ENCODE data around the gene RPS27L. TPM values are rescaled to one million over a fixed set of nuclear protein-coding genes. Genes with fewer than 3 reads are reported as not detected.

Gene RPS27L
- total and polyA plus RNA-seq, 4 donors: 69.6 to 176 (median 84.6) TPM

GRCh38 chr15:63197626-63198025, 40.3 kb upstream of the RPS27L start:
- no peaks in the 10 kb centered on the region for H3K27me3 ChIP-seq (ENCODE audit: control insufficient read depth in 3 of 3, insufficient read depth in 3 of 3, low read length in 2 of 3)

GRCh38 chr15:63196842-63197241, 39.6 kb upstream of the RPS27L start:
- Histone ChIP-seq H3K27ac (ENCODE audit: low read depth in 1 of 2, low read length in 1 of 2) (no peak overlapping the region), H3K27me3 (ENCODE audit: control insufficient read depth in 3 of 3, insufficient read depth in 3 of 3, low read length in 2 of 3) (no peaks in the 10 kb centered on the region), H3K9me3 (ENCODE audit: control insufficient read depth in 4 of 4, insufficient read depth in 3 of 4, low read length in 3 of 4) (no peaks in the 10 kb centered on the region), H3K4me1 (ENCODE audit: control insufficient read depth in 5 of 5, insufficient read depth in 5 of 5, low read length in 5 of 5) (peaks cover 3 to 81% (median 34%) of the 10 kb centered on the region in 5 donors), H3K9ac (ENCODE audit: insufficient read depth in 1 of 2, low read length in 2 of 2) (peak overlapping the region in 1 of 2 donors; percentile 29), H3K36me3 (ENCODE audit: control insufficient read depth in 4 of 4, insufficient read depth in 4 of 4, low read length in 4 of 4) (peaks cover 0 to 3% (median 0%) of the 10 kb centered on the region in 4 donors), H3K4me3 (no peak overlapping the region)
- DNase-seq (peak in 1 of 3 donors; percentile 40), ATAC-seq (ENCODE audit: insufficient read depth, low FRiP score) (no peak)
- no peak for TF ChIP-seq CTCF (IDR thresholded peaks at IDR 0.05; ENCODE audit: control extremely low read depth, extremely low read depth)
- 62 to 83% methylated on average over 1 of the region's 1 CpG for WGBS, 2 donors

More at GRCh38 chr15:63197626-63198025, 40.3 kb upstream of the RPS27L start:
- peak in 1 of 3 donors; percentile 30 for DNase-seq
- 87 to 90% methylated on average over 1 of the region's 1 CpG for WGBS, 2 donors
- no peak for ATAC-seq (ENCODE audit: insufficient read depth, low FRiP score)
- no peak overlapping the region for H3K4me3 ChIP-seq
- H3K27ac ChIP-seq (ENCODE audit: low read depth in 1 of 2, low read length in 1 of 2): peak overlapping the region in 1 of 2 donors; percentile 50
- H3K36me3 ChIP-seq (ENCODE audit: control insufficient read depth in 4 of 4, insufficient read depth in 4 of 4, low read length in 4 of 4): no peaks in the 10 kb centered on the region
- no peaks in the 10 kb centered on the region for H3K9me3 ChIP-seq (ENCODE audit: control insufficient read depth in 4 of 4, insufficient read depth in 3 of 4, low read length in 3 of 4)
- peaks cover 3 to 82% (median 28%) of the 10 kb centered on the region in 5 donors for H3K4me1 ChIP-seq (ENCODE audit: control insufficient read depth in 5 of 5, insufficient read depth in 5 of 5, low read length in 5 of 5)
- H3K9ac ChIP-seq (ENCODE audit: insufficient read depth in 1 of 2, low read length in 2 of 2): no peak overlapping the region
- no peak for TF ChIP-seq CTCF (IDR thresholded peaks at IDR 0.05; ENCODE audit: control extremely low read depth, extremely low read depth)

- Histone ChIP-seq H3K4me3 (no peak overlapping the region), H3K9me3 (ENCODE audit: control insufficient read depth in 4 of 4, insufficient read depth in 3 of 4, low read length in 3 of 4) (no peaks in the 10 kb centered on the region), H3K9ac (ENCODE audit: insufficient read depth in 1 of 2, low read length in 2 of 2) (peak overlapping the region in 1 of 2 donors; percentile 83), H3K36me3 (ENCODE audit: control insufficient read depth in 4 of 4, insufficient read depth in 4 of 4, low read length in 4 of 4) (peaks cover 0 to 3% (median 0%) of the 10 kb centered on the region in 4 donors), H3K4me1 (ENCODE audit: control insufficient read depth in 5 of 5, insufficient read depth in 5 of 5, low read length in 5 of 5) (peaks cover 3 to 85% (median 38%) of the 10 kb centered on the region in 5 donors), H3K27ac (ENCODE audit: low read depth in 1 of 2, low read length in 1 of 2) (peak overlapping the region in 1 of 2 donors; percentile 51), H3K27me3 (ENCODE audit: control insufficient read depth in 3 of 3, insufficient read depth in 3 of 3, low read length in 2 of 3) (no peaks in the 10 kb centered on the region)
- no peak for TF ChIP-seq CTCF (IDR thresholded peaks at IDR 0.05; ENCODE audit: control extremely low read depth, extremely low read depth)
- ATAC-seq (ENCODE audit: insufficient read depth, low FRiP score): no peak
- WGBS, 2 donors: 46 to 61% methylated on average over 3 of the region's 3 CpGs
- no peak for DNase-seq
Measured at GRCh38 chr15:63195569-63196015, 38.3 kb upstream of the RPS27L start.
